HG03025 (cell line): ENCODE results near the gene BMP3.
A peak's percentile ranks its signal among the peaks of the same experiment; 100 is the strongest.
"Not testable (repeated sequence)": the region's sequence is repeated elsewhere in the genome, so short reads cannot be mapped to it uniquely, and the experiment has no call there.

ENCODE experiments used
- ATAC-seq: cut with Tn5 transposase; IDR thresholded peaks from one replicate; pipeline ENCODE4 v1.9.1; 2021; ENCODE audit warnings: mild to moderate bottlenecking, moderate library complexity; ENCODE audit not compliant: unreplicated experiment, low FRiP score

The BMP3 gene, protein sequence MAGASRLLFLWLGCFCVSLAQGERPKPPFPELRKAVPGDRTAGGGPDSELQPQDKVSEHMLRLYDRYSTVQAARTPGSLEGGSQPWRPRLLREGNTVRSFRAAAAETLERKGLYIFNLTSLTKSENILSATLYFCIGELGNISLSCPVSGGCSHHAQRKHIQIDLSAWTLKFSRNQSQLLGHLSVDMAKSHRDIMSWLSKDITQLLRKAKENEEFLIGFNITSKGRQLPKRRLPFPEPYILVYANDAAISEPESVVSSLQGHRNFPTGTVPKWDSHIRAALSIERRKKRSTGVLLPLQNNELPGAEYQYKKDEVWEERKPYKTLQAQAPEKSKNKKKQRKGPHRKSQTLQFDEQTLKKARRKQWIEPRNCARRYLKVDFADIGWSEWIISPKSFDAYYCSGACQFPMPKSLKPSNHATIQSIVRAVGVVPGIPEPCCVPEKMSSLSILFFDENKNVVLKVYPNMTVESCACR

DNA sequence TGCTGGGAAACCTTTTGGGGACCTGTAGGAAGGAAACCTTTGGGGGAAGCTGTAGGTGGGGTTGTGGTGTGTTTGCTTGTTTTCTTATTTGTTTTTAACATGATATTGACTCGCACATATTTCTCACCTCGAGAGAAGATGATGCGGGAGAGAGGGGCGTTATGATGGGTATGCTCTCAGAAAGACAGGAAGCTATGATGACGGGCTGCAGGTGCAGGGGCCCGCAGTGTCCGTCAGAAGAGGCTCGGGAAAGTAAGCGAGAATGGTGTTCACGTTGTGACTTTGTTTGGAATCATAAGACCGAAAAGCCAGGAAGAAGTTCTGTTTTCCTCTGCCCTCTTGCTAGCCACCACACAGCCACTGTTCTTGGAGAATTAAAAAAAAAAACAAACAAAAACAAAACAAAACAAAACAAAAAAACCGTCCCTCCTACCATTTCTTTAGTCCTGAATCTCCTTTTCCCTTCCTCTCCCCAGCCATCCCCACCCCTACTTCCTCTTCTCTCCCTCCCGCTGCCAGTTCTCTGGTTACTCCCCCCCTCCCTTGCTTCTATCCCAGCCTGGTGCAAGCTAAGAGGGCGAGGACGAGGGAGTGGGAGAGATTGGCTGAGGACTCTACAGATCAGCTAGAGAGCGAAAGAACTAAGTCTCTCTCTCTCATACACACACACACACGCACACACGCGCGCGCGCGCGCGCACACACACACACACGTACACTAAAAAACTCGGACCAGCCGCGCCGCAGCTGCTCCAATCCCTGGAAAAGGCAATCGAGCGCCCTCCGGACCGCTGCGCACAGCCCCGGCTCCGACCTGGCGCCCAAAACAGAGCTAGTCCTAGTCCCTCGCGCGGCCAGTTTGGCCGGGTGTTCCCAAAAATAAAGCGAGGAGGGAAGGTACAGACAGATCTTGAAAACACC, at the start of gene BMP3:
TSS of gene BMP3 (plus strand) at position 648 of the 920 bp plus-strand sequence. CDS start 577 bp downstream, outside the sequence.
- no peak for ATAC-seq

DNA sequence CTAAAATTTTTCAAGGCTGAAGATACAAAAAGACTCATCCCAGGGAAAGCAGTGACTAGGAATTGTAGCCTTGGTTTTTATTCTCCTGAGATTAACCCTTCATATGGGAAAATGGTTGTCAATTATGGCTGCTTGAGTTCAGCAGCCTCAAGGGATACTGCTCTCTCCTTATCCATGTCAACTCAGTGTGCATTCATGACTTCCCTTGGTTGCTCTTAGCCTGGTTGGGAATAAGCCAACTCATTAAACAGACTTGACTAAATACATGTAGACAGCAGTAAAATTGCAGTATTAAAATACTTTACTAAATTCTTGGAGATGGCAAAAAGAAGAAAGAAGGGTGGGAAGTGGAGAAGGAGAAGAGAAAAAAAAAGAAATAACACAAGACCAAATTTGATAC, 44.5 kb upstream of the BMP3 start:
- ATAC-seq, result no peak

DNA sequence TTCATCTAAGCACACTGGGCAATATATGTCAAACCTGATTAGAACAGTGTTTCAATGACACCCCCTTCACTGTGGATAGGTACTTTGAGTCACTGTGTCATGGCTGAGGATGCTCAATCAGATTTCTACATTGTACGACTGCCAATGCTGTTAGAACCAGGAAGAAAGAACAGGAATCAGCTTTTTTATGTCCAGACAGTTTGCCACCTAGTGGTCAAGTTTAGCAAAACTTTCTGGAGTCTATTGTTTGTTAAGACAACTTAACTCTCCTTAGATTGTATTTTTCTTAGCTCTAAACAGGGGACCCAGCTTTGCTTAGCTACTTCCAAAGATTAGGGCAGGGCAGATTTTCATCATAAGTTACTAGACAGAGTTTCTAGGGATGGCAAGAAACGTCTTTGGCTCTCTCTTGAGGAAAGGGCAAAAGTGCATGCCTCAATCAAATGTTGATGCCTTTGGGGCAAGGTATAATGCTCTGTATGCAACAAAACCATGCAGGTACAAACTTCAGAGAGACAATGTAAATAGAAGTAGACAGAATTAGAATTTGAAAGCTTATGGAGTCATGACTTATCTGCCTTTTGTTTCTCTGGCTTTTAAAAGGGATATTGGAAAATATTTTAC, 40.5 kb upstream of the BMP3 start:
- ATAC-seq, result no peak

DNA sequence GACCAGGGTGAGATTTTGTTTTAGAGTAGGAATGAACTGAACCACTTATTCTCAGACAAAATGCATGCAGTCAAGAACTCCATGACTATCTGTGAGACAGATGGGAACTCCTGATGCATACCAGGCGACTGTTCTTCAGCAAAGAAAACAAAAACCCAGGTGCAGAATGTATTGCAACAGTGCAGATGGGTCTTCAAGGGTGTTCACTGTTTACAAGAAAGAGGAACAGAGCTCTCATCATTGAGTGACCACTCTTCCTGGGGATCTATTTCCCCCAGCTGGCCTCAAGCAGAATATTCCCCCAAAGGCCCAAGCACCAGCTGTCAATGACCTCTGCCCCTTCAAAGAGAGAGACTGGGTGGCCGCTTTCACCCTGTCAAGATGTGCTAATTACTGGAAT, 39.7 kb upstream of the BMP3 start:
- peak; percentile 59 for ATAC-seq

DNA sequence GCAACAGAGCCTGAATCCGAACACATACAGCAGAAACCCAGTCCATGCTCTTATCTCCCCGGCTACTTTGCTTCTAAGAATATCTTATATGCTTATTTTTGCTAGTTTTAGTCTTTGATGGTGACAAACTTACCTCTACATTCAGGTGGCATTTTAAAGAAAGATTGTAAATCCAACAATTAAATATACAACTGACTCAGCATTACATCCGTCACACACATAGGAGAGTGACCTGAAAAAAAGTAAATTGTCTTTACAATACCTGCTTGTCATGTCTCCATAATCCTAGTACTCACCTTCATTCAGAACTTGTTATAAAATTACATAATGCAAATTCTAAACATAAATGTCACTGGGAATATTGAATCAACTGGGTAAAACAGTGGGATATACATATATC, 30.6 kb upstream of the BMP3 start:
- no peak for ATAC-seq

DNA sequence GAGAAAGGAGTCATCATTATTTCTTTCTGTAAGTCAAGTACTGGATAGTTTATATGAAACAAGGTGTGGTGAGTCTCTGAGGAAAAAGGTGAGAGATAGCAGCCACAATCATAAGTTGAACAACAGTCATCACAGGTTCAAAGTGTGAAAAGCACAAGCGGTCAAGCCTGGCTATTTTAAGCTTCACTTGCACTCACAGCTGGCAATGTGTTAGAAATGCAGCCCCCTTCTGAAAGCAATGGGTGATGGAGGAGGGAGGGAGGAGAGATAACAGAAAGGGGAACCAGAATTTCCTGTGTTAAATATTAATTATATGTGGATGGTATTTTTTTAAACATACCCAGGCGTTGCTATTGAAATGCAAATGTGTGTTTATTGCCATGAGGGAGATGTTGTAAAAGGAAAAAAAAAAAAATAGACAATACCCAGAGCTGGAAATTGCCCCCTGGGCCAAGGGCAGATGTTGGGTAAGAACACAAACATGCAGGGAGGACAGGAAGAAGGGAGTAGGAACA, 26.9 kb upstream of the BMP3 start:
- peak; percentile 94 for ATAC-seq

DNA sequence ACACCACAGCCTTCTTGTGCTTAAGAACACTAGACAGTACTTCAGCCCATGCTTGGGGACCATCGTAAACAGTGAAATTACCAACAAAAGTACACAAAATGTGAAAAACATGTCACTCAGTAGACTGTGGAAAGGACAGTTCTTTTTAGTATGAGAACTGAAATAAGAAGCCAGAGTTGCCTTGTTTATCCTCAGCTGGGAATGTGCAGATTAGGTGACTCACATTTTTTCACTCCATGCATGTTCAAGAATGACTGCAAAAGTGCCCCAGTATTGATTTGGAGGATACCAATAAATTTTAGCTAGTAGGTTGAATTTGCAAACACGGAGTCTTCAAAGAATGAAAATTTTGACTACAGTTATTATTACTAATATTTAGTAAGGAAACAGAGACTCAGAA, 23.1 kb upstream of the BMP3 start:
- ATAC-seq, result no peak

DNA sequence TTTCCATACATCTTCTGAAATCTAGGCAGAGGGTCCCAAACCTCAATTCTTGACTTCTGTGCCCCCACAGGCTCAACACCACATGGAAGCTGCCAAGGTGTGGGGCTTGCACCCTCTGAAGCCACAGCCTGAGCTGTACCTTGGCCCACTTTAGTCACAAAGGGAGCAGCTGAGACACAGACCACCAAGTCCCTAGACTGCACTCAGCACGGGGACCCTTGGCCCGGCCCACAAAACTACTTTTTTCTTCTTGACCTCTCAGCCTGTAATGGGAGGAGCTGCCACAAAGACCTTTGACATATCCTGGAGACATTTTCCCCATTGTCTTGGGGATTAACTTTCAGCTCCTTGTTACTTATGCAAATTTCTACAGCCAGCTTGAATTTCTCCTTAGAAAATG, 13.9 kb upstream of the BMP3 start:
- ATAC-seq, result not testable (repeated sequence)

DNA sequence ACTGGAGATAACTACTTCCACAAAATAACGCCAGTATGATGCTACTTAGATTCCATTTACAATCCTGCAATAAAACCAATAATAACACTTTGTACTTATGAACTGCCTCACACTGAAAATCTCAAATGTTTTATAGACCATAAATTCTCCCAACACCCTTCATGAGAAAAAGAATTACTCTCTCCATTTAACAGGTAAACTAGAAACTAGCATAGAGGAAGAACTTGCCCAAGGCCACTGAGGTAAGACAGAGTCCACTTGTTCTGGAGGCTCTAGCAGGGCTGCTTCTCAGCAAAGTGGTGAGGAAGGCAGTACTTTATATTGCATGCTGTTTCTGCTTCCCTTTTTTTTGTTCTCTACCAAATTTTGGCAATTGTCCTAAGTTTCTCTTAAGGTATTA, 11.5 kb upstream of the BMP3 start:
- no peak for ATAC-seq

DNA sequence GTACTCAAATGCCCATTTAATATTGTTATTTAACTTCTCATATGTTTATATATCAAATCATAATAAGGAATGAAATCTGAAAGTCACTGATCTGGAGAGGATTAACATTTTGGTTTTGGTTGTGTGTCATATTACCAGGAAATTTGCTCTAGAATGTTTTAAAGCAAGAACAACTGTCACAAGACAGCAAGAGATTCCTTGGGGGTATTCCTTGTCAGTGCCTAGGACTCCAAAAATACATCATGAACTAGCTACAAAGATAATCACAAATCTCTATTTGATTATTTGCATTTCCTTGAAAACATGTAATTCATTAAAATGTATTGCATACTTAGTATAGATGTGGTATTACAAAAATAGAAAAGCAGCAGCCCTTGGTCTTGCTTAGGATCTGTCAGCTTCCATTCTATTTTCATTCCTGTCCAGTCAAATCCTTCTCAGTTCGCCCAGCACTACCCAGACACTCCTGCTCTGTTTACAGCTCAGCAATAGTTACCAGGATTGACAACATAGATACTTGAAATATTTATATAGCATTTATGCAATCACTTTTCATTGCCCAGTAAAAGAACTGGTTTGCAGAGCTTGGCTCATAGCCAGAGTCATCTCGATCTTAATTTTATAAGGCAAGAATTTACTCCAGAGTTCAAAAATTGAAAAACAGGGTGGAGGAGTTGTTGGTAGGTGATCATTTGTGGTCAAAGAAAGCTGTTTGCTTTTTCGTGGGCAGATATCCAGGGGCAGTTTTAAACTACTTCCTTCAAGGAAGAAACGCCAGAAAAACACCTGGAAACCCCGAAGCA, 9.2 kb upstream of the BMP3 start:
- no peak for ATAC-seq

DNA sequence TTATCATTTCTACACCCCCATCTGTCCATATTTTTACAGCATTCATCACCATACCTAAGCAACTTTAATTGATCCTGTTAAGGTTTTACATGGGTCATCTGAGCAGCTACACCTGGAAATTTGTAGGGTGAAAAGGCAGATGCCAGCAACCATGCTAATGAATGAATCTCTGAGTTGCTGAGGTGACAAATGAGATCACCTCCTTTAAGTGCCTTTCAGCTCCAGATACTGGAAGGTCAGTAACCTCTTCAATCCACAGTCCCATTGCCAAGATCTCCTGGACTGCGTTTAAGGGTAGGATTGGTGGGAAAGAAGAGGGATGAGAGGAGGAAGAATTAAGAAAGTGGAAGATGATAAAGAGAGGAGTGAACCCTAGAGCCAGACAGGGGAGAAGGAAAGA, 8.5 kb upstream of the BMP3 start:
- ATAC-seq, result no peak

DNA sequence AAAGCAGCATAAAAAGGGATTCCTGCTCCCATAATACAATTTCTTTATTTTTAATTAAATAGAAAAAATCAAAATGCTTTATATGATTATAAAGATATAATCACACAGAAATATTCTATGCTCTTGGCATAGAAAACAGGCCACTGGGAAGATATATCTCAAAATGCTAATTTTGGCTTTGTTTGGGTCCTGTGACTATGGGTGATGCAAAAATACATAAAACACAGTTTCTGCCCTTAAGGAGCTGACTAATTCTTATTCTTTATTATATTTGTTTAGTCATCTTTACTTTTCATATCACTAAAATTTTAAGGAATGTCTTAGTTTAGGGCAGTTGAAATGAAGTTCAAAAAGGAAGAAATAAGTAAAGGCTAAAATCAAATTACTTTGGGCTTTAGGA, 7.0 kb upstream of the BMP3 start:
- ATAC-seq, result no peak

DNA sequence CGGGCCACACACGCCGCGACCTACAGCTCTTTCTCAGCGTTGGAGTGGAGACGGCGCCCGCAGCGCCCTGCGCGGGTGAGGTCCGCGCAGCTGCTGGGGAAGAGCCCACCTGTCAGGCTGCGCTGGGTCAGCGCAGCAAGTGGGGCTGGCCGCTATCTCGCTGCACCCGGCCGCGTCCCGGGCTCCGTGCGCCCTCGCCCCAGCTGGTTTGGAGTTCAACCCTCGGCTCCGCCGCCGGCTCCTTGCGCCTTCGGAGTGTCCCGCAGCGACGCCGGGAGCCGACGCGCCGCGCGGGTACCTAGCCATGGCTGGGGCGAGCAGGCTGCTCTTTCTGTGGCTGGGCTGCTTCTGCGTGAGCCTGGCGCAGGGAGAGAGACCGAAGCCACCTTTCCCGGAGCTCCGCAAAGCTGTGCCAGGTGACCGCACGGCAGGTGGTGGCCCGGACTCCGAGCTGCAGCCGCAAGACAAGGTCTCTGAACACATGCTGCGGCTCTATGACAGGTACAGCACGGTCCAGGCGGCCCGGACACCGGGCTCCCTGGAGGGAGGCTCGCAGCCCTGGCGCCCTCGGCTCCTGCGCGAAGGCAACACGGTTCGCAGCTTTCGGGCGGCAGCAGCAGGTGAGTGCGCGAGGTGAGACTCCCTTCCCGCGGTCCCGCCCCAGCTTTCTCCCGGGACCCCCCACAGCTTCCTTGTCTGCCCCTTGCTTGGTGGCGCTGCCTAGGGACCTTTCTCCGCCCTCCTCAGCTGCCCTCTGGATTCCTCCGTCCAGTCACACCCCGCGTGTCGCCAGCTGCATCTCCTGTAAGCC, 678 bp downstream of the BMP3 start:
- no peak for ATAC-seq

DNA sequence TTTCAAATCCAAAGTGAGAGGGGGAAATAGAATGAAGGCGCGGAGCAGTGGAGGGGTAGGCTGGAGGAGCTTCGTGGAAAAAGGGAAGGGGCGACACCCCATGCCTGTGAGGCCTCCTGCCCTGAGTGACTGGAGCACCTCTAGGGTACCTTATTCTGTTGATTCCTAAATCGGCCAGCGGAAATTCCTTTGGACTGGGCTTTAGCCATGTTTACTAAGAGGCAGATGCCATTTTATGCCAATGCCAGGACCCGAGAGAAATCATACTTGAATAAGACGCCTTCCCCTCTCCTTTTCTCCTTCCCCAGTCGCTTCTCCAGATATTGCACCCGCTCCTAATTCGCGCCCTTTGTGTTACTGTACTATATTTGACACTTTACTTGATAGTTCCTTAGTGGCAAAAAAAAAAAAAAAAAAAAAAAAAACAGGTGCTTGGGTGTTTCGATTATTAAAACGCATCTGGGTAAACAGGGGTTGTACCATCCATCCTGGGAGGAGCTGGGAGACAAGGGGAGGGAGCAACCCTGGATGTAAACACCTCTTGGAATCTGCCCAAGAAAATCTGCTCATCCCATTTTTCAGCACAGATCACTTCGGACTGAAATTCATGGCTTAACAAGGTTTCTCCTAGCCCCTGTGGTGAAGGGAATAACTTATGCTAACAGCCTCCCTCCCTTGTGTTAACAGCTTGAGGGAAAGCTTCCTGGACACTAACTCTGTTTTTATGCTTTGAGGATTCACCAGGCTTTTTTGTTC, 1.5 kb downstream of the BMP3 start:
- ATAC-seq, result no peak

DNA sequence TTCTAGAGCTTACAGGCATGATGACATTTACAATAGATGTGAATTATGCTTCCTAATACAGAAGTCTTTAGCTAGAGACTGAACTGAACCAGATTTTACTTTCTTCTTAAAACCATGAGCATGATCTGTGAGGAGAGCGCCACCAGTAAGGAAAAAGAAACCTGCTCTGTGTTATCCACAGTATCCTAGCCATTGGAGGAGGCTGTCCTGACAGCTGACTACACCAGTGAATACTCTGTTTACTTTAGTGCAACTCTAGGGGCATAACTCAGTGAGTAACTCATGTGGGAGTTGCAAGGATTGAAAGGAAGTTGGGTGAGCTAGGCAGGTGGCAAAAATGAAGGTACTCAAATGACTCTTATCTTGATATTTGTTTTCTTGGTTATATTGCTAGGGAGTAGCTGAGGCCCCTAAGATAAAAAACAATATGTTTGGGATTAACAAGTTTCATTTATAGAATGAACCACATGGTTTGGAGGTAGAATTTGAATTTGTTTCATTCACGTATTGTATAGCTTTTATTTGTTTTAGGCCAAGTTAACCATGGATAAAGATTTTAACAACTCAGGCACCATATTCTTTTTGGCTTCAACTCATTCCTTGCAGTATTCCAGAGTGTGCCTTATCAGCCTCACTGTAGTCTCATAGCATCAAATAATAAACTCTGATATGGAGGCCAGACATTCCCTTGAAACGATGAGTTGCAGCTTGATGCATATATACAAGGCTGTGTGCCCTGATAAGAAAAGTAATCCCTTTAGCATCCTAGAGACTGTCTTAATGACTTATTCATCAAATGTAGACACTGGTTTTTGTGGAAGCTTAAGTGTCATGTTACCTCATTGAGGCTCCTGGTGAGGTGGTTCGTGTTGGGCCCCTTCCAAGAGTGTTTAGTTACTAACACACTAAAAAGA, 2.5 kb downstream of the BMP3 start:
- no peak for ATAC-seq

DNA sequence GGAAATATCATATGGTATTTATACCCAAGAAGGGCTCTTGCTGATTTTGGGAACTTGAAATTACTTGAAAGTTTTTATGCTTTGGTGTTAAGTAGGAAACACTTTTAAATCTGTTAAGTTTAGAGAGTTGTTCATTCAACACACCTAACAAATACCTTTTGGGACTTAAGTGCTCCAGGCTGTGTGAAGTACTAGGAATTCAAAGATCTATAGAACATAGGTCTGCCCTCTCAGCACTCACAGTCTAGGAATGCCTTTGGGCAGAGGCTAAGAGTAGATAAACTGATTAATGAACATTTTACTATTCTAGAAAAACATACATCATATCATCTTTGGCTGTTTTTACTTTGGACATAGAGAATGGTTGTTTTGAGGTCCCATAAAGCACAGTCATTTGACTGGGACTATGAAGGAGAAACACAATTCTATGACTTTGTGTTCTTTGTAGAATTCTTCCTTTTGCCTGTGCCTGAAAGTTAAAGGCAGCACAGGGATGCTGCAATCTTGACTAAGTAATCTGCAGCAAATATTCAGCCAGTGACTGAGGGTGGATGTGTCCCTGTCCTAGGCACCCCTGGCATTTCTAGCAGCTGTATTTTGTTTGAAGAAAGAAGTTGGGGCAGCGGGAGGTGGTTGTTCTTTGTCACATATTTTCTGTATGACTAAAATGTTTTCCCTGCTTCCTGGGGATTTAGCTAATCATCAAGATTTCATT, 8.3 kb downstream of the BMP3 start:
- ATAC-seq, result no peak
